NCI-H510A (cell line): ENCODE data around the gene METRNL.
"Not testable (repeated sequence)": the region's sequence is repeated elsewhere in the genome, so short reads cannot be mapped to it uniquely, and the experiment has no call there.

Experiments used
- DNase-seq: peaks from one replicate; lab custom pipeline; 2025; lab: John Stamatoyannopoulos, UW

Gene METRNL, protein sequence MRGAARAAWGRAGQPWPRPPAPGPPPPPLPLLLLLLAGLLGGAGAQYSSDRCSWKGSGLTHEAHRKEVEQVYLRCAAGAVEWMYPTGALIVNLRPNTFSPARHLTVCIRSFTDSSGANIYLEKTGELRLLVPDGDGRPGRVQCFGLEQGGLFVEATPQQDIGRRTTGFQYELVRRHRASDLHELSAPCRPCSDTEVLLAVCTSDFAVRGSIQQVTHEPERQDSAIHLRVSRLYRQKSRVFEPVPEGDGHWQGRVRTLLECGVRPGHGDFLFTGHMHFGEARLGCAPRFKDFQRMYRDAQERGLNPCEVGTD

DNA sequence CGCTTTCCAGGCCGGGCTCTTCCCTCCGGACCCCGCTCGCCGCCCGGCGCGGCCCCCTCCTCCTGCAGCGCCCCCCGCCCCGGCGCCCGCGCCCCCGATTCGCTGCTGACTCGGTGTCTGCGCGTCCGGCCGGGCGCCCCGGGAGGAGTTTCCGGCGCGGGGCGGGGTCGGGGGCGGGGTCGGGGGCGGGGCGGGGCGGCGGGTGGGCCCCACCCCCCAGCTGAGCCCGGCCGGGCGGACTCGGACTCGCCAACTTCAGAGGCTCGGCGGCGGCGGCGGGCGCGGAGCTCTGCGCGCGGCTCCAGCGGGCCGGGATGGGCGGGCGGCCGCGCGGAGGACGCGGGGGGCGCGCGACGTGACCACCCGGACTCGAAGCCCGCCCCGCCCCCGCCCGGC, at the start of gene METRNL:
Gene METRNL (plus strand): TSS at position 258 of the 396 bp plus-strand sequence. CDS start 207 bp downstream, outside the sequence.
- peak; percentile 27 for DNase-seq

DNA sequence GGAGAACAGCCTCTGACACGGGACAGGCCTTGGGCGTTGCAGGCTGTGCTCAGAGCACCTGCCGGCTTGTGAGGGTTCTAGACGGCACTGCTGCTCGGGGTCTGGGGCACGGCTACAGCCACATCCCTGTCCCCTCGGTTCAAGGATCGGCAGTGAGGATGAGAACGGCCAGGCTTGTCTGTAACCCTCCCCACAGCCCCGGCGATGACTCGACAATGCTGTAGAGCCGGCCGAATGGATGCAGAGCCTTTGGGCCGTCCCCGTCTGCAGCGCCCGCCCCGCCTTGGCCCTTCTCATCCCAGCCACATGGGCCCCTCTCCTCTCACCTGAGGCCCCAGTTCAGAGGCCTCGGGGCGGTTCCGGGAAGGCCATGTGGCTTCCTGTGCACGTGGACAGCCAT, 49.0 kb upstream of the METRNL start:
- no peak for DNase-seq

DNA sequence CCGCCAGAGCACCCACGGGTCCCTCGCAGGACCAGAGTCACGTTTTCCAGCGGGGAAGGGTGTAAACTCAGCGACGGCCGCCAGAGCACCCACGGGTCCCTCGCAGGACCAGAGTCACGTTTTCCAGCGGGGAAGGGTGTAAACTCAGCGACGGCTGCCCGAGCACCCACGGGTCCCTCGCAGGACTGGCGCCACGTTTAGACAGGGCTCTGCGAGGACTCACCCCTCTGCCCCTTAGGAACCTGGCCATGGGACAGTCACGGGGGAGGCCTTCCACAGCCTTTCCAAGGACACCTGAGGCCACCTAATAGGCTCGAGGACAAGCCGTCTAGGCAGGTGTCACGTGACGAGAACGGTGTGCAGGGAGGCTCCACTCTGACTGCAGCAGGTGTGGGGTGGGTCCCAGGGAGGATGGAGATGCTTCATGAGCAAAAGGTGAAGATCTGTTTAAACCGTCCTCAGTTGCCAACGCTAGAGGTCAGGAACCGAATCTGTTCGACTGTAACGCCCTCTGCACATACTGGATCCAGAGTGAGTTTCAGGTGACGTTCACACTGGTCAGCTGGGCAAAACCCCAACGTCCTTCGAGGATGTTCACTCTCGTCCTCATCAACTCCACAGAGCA, 48.0 kb upstream of the METRNL start:
- no peak for DNase-seq

DNA sequence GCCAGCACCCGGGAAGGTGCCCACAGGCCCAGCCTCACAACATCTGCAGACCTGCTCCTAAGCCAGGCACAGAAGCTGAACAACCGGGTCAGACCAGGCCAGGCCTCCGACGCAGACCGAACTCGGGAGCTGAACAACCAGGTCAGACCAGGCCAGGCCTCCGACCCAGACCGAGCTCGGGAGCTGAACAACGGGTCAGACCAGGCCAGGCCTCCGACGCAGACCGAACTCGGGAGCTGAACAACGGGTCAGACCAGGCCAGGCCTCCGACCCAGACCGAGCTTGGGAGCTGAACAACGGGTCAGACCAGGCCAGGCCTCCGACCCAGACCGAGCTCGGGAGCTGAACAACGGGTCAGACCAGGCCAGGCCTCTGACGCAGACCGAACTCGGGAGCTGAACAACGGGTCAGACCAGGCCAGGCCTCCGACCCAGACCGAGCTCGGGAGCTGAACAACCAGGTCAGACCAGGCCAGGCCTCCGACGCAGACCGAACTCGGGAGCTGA, 47.4 kb upstream of the METRNL start:
- not testable (repeated sequence) for DNase-seq

DNA sequence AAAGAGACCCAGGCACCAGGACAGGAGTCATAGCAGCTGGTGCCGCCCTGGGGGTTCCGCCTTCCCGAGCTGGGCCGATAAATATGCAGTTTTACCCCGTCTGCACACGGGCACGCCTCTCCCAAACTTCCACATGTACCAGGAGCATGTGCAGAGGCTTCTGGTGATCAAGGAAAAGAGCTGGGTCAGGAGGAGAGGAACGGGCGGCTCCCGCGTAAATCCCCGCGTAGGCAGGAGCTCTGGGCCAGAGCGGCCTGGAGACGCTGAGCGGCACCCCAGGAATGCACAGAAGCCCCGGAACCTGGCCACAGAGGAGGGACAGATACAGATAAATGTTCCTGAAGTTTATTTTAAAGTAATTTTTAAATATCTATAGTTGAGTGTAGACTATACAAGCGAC, 46.6 kb upstream of the METRNL start:
- no peak for DNase-seq

DNA sequence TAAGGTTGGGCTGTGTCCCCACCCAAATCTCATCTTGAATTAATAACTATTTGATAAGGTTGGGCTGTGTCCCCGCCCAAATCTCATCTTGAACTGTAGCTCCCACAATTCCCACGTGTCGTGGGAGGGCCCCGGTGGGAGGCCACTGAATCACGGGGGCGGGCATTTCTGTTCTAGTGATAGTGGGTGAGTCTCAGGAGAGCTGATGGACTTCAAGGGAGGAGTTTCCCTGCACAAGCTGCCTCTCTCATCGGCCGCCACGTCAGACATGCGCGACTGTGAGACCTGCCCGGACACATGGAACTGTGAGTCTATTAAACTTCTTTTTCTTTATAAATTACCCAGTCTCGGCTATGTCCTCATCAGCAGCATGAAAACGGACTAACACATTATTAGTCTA, 44.9 kb upstream of the METRNL start:
- DNase-seq: no peak

DNA sequence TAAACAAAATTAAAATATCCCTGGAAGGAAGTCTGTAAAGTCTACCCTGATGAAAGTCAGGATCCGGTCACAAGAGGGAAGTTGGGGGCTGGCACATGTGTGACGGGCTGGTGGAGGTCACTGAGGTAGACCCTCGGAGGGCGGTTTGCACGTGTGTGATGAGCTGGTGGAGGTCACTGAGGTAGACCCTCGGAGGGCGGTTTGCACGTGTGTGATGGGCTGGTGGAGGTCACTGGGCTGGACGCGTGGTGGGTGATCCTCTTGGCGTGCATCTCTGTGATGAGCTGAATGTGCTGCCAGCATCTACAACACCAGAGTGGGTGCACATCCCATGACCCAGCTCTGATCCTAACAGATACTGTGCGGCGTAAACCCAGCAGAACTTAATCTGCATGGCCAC, 43.7 kb upstream of the METRNL start:
- DNase-seq: no peak

DNA sequence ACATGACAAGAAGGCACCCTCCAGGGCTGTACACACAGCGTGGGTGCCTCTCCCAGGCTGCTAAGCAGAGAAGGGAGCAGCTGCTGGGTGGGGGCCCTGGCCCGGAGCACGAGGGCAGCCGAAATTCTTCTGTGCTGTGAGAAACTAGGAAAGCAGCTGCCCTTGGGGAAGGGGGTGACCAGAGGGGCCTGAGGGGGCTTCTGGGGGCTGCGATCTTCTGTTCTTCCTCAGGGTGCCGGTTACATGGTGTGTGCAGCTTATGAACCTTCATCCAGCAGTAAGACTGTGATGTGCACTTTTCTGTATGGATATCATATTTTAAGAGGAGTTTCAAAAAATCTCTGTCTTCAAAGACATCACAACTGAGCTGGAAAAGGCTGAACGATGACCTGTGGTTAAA, 43.2 kb upstream of the METRNL start:
- DNase-seq: no peak

DNA sequence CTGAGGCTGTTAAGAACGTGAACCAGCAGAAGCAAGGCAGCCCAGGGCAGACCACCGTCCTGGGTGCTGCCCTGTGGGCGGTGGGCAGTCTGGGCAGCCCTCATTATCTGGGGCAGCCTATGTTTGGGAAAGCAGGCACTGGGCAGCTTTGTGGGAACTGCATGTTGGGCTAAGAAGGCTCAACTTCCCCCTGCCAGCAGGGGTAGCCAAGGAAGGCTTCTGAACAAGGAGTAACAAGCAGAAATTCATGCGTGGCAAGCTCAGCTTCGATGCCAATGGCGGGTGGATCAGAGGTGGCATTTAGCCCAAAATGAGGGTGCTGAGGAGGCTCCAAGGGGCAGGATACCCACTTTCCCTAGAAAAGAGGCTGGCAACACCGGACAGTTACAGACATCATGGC, 42.7 kb upstream of the METRNL start:
- DNase-seq: no peak

DNA sequence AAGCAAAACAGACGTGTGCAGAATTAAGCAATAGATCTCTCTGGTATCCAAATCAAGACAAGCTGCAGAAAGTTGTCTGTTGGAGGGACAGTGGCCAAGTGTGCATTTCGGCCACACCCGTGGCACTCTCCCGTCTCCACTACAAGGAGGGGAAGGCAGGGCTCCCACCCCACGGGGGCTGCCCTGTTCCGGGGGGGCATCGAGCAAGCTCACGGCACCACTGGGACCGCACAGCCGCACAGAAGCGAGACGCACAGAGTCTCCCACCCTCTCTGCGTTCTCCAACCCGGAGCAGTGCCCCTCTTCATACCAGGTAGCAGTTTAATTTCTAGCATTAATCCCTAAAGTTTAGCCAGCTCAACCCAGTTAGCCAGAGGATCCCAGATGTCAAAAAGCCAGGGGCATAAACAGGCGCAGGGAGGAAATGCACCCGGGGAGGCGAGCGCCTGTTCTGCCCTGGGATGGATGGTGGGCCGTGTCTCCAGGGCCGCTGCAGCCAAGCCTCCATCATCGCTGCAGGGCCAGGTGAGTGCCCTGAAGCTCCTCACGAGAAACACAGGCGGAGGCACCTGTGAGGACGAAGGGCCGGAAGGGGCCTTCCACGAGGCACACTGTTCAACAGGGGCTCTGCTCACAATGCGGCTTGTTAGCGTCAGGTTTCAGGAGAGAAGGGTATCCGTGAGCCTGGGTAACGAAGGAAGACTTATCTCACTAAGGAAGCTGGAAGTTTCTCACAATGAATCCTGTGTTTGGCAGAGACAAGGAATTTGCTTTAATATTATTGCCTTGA, 42.1 kb upstream of the METRNL start:
- no peak for DNase-seq

DNA sequence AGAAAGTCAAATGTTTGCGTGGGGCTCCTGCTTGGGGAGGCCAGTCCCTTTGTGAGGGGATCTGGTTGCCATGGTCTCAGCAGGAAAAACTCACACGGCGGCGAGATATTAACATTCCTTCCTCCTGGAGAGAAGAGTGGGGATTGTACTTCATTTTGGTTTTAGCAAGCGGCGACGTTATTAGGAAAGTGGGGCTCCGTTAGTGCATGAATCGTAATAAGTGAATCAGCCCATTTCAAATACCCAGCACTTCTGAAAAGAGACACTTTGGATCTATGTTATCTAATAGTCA, 41.6 kb upstream of the METRNL start:
- DNase-seq: no peak

DNA sequence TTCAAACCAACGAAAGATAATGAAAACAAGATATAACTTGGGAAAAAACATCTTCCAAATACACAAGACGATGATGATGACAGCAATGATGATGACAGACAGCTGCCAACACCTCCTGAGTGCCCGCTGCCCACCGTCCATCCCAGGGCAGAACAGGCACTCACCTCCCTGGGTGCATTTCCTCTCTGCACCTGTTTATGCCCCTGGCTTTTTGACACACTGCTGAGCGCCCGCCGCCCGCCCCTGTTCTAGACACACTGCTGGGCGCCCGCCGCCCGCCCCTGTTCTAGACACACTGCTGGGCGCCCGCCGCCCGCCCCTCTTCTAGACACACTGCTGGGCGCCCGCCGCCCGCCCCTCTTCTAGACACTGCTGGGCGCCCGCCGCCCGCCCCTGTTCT, 40.4 kb upstream of the METRNL start:
- DNase-seq: not testable (repeated sequence)

DNA sequence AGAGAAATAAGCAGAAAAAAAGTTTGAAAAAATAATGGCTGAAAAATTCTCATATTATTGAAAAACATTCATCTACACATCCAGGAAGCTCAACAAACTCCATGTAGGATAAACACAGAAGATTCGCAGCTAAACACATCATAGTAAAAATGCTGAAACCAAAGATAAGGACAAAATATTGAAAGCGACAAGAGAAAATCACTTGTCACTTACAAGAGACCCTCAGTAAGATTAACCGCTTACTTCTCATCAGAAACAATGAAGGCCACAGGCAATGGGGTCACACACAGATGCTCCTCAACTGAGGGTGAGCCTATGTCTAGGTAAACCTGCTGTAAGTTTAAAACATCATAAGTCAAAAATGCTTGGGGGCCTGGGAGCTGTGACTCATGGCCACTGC, 38.1 kb upstream of the METRNL start:
- no peak for DNase-seq

DNA sequence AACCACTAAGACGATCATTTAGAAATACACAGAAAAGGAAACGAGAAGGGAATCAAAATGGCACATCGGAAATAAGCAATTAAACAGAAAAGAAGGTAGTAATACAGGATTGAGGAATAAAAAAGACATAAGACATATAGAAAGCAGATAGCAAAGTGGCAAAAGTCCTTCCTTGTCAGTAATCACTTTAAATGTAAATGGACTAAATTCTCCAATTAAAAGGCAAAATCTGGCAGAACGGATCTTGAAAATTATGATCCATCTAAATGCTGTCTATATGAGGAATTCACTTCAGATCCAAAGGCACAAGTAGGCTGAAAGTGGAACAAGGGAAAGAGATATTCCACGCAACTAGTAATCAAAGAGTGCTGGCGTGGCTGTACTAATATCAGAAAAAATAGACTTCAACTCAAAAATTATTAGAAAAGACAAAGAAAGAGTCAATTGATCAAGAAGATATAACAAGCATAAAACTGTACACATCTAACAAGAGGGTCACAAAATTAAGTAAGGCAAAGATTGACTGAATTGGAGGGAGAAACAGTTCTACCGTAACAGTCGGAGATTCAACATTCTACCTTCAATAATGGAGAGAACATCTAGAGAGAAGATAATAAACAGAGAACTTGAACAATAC, 36.8 kb upstream of the METRNL start:
- DNase-seq: no peak

DNA sequence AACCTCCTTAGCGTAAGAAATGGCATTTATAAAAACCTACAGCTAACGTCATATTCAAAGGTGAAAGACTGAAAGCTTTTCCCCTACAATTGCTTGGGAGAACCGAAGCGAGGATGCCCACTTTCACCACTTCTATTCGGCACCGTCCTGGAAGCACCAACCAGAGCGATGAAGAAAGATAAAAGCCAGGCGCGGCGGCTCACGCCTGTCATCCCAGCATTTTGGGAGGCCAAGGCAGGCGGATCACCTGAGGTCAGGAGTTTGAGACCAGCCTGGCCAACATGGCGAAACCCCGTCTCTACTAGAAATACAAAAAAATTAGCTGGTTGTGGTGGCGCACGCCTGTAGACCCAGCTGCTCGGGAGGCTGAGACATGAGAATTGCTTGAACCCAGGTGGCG, 34.9 kb upstream of the METRNL start:
- DNase-seq: not testable (repeated sequence)

DNA sequence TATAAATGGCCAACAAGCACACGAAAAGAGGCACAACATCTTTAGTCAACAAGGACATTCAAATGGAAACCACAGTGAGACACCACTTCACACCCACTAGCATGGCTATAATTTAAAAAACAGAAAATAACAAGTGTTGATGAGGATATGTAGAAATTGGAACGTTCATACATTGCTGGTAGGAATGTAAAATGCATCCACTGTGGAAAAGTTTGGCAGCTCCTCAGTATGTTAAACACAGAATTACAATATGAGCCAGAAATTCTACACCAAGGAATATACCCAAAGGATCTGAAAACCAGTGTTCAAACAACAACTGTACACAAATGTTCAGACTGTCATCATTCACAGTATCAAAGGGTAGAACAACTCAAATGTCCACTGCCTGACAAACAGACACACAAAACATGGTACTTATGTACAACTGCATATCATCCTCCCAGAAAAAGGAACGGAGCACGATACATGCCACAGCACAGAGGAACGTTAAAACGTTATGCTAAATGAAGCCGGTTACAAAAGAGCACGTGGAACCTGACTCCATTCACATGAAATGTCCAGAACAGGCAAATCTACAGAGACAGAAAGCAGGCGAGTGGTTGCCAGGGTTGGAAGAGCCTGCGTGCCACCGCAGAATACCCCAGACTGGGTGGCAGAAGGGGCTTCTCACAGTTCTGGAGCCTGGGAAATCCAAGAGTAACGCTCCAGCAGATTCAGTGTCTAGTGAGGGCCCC, 32.8 kb upstream of the METRNL start:
- no peak for DNase-seq

DNA sequence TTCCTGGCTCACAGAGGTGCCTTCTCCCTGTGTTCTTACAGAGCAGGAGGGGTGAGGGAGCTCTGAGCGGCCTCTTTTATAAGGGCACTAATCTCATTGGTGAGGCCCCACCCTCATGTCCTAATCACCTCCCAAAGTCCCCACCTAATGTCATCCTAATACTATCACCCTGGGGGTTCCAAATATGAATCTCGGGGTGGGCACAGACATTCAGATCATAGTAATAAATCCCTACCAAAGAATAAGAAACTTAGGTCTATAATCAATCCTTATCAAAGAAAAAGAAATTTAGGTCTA, 32.3 kb upstream of the METRNL start:
- DNase-seq: no peak

DNA sequence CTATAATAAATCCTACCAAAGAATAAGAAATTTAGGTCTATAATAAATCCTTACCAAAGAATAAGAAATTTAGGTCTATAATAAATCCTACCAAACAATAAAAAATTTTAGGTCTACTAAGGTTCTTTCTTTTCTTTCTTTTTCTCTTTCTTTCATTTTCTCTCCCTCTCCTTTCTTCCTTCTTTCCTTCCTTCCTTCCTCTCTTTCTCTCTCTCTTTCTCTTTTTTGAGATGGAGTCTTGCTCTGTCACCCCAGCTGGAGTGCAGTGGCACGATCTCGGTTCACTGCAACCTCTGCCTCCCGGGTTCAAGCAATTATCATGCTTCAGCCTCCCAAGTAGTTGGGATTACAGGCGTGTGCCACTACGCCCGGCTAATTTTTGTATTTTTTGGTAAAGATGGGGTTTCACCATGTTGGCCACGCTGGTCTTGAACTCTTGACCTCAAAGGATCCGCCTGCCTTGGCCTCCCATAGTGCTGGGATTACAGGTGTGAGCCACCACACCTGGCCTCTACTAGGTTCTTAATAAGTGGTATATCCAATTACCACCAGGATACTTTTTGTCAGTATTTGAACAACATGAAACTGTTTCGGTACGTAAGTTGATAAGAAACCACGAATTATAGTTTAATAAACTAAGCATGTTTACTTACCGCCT, 31.5 kb upstream of the METRNL start:
- DNase-seq: not testable (repeated sequence)

DNA sequence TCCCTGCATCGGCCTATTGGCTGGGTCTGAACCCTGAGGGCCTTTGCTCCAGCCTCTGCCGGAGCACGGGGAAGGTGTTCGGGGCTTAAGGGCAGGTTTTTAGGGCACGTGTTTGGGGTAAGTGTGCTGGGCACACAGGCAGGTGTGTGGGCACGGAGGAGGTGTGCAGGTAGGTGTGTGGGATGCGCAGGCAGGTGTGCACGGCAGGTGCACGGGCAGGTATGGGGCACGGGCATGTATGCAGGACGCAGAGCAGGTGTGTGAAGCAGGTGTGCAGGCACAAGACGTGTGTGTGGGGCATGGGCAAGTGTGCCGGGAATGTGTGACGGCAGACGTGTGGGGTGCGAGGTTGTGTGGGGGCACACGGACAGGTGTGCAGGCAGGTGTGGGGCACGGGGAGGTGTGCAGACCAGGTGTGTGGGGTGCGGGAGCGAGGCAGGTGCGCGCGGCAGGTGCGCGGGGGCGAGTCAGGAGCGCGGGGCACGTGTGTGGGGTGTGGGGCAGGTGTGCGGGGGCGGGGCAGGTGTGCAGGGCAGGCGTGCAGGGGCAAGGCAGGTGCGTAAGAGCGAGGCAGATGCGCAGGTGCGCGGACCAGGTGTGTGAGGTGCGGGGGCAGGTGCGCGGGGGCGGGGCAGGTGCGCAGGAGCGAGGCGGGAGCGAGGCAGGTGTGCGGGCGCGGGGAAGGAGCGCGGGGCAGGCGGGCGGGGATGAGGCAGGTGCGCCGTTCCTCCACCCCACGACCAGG, 28.6 kb upstream of the METRNL start:
- DNase-seq: peak; percentile 44

DNA sequence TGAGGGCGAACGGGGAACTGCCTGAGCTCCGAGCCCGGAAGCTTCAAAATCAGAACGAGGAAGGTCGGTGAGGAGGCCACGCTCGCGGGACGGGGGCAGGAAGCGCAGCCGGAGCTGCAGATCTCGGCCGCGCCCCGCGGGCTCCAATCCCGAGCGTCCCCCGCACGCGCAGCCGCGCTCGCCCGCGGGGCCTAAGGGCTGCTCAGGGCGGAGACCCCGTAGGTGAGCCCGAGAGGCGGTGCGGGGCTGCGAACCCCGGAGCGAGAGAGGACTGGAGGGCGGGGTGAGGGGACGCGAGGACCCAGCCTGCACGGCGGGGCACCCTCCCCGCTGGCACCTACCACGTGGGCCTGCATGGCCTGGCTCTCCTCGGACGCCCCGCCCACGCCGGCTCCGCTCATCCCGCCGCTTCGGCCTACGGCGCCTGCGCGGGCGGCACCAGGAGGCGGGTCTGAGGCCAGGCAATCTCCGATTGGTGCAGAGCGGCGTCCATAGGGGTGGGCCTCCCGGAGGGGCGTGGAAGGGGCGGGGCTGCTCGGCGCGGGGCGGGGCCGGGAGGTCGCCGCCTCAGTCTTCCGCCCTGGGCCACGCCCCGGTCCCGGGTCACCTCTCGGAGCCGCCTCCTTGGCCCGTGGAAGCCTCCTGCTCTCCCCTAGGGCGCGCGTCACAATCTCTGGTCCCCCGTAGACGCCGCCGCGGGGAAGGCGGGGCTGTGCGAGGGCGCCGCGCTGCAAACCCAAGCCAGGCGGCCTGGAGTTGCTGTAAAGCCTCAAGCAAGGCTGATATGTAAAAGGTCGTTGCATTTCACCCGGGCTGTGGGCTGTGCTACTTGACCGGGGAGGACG, 27.8 kb upstream of the METRNL start:
- DNase-seq: peak; percentile 84
